Right renal cortex interstitium (tissue), 3 donors: ENCODE data around the gene CENPF. TPM values are rescaled to one million over a fixed set of nuclear protein-coding genes. Genes with fewer than 3 reads are reported as not detected.
"Not testable (repeated sequence)": the region's sequence is repeated elsewhere in the genome, so short reads cannot be mapped to it uniquely, and the experiment has no call there.

Experiments
- DNase-seq, 3 donors: peaks; one replicate each; pipeline ENCODE4 v3.0.0-alpha.2; 2013; ENCODE audit warnings: low read depth in 3 of 3, low spot score in 2 of 3
- polyA plus RNA-seq, 3 donors: library from polyadenylated mRNA; unstranded; fragments of 120-200 nt; gene quantifications; one replicate each; pipeline ENCODE4 v1.2.1, GENCODE V29; 2013; ENCODE audit not compliant: insufficient read length in 3 of 3

Gene CENPF
- polyA plus RNA-seq, 3 donors, result 92.2 to 119 (median 98.8) TPM

DNA sequence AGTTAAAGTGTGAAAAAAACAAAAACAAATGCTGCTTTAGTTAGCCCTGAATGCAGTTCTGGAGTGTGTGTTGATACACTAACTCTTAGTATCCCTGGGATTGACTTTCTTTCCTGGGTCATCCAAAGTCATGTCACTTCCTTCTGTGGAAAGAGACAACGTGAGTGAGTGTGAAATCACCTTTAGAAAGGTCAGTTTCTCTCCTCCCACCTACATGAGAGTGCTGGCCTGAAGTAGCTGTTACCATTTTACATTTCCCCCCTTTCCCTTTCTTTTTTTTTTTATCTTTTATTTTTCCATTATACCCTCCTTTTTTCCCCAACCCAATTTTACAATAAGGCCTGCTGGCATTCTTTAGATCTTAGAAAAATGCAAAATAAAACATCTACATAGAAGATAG, 55.2 kb downstream of the CENPF start:
- no peak for DNase-seq

DNA sequence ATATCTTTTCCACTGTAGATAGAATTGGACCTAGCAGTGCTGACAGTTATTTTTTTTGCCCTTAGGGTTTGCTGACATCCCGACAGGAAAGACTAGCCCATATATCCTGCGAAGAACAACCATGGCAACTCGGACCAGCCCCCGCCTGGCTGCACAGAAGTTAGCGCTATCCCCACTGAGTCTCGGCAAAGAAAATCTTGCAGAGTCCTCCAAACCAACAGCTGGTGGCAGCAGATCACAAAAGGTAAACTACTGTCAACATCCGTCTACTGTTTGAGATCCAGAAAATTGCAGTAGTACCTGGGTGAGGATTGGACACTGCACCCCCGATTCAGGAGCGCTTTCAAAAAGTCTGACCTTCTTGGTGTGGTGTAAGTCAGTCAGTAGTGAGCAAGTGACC, 55.8 kb downstream of the CENPF start:
- peak in 1 of 3 donors; percentile 23 for DNase-seq

DNA sequence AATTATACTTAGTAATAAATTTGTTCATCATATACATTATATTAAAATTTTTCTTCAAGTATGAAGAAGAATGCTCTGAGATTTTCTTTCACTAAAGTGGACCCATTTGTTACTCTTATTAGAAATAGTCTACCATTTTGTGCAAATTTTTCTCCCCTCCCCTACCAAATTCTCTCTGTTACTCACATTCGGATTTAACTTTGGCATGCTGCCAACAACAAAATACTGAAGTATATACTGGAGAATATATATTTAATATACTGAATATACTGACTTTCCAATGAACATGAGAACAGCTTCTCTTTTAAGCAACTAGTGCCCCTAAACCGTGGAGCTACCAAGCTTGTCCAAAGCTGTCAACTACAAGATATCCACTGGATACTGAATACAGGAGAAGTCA, 57.2 kb downstream of the CENPF start:
- DNase-seq, result no peak

DNA sequence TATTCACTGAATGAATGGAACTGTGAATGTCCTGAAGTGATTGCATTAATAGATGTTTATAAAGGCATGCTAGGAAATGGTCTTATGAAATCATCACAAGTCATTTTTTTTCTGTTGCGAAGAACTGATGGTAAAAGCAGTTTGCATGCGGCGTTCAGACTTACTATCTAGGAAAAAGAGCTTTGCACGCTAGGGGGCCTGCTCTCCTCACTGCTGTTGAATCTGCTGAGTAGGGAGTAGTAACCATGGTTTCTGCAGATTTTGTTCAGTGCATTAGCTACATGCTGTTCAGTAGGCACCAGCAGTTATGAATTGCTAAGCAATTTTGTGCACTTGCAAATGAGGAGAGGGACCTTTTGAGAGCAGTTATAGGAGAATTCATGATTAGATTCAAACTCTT, 57.9 kb downstream of the CENPF start:
- peak in 1 of 3 donors; percentile 46 for DNase-seq

GRCh38 chr1:214662223-214662785, 59.3 kb downstream of the CENPF start:
- no peak for DNase-seq

GRCh38 chr1:214664651-214665433, 61.8 kb downstream of the CENPF start:
- DNase-seq, result no peak

- no peak for DNase-seq
Measured at GRCh38 chr1:214665606-214666110, 62.7 kb downstream of the CENPF start.

DNA sequence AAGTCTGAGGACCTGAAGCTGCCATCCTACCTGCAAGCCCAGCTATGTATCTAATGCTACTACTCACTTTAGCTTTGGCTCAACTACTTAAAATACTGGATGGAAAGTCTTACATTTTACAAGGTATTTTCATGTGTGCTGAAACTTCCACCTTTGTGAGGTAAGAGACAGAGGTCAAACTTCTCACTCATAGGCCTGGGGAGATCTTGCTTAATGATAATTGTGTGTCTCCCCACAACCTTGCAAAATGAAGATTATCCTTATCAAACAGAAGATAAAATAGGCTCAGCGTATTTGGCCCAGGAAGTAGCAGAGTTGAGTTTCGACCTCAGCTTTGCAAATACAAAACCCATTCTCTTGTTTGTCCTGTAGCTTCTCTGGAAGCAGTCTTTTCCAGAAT, 63.7 kb downstream of the CENPF start:
- DNase-seq, result no peak

GRCh38 chr1:214670098-214670497, 67.1 kb downstream of the CENPF start:
- DNase-seq, result peak in 1 of 3 donors; percentile 16

DNA sequence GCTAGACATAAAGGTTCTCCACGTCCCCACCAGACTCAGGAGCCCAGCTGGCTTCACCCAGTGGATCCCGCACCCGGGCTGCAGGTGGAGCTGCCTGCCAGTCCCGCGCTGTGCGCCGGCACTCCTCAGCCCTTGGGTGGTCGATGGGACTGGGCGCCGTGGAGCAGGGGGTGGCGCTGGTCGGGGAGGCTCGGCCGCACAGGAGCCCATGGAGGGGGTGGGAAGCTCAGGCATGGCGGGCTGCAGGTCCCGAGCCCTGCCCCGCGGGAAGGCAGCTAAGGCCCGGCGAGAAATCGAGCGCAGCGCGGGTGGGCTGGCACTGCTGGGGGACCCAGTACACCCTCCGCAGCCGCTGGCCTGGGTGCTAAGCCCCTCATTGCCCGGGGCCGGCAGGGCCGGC, 70.0 kb downstream of the CENPF start:
- DNase-seq, result not testable (repeated sequence)

DNA sequence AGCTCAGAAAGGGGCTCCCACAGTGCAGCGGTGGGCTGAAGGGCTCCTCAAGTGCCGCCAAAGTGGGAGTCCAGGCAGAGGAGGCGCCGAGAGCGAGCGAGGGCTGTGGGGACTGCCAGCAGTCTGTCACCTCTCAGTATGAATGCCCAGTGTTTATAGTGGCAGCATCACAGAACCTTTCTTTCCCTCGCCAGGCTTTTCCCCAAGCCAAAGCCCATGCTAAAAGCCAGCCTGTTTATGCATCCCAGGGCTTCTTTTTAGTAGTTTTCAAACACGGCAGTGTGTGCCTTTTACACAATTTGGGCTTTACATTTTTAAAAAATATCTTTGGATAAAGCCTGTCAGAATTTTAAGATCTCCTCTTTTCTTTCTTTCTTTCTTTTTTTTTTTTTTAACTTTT, 70.6 kb downstream of the CENPF start:
- DNase-seq, result no peak

- DNase-seq, result not testable (repeated sequence)
Measured at GRCh38 chr1:214675524-214675923, 72.5 kb downstream of the CENPF start.

- no peak for DNase-seq
Measured at GRCh38 chr1:214676747-214677146, 73.8 kb downstream of the CENPF start.

GRCh38 chr1:214677945-214678344, 75.0 kb downstream of the CENPF start:
- DNase-seq, result no peak

- no peak for DNase-seq
Measured at GRCh38 chr1:214678386-214678785, 75.4 kb downstream of the CENPF start.

DNA sequence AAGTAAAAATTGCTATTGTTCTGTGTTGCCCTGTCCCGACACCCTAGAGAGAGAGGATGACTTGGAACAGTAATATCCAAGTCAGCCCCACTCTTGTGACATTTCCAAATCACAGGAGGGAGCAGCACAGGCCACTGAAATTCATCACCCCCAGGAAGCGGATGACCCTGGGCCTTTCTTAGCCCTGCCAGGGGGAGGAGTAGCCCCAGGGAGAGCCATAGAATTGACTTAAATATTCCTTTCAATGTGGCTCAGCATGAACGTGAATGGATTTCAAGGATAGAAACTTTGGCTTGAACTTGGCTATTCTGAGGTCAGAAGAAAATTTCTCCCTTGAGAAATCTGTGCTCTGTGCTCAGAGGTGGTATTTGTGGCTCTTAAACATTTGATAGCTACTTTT, 80.6 kb downstream of the CENPF start:
- DNase-seq, result no peak

GRCh38 chr1:214685906-214686305, 82.9 kb downstream of the CENPF start:
- no peak for DNase-seq

DNA sequence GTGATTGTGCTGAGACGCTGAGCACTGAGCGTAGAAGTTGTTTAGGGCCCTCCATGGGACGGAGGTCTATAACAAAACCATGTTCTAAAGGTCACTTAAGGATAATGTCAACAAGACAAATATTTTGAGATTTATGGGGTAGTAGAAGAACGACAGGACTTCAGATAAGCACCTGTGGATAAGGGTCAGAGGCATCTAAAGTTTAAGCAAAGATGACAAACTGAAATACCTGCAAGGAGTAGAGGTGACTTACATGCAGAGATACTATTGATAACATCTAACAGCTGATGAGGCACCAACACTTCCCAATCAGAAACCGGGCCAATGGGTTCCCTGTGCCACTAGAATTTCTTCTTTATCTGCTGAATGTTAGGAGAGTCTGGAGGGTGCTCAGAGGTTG, 83.5 kb downstream of the CENPF start:
- no peak for DNase-seq

- DNase-seq, result no peak
Measured at GRCh38 chr1:214688891-214689290, 85.9 kb downstream of the CENPF start.

GRCh38 chr1:214694769-214695168, 91.8 kb downstream of the CENPF start:
- DNase-seq, result no peak

DNA sequence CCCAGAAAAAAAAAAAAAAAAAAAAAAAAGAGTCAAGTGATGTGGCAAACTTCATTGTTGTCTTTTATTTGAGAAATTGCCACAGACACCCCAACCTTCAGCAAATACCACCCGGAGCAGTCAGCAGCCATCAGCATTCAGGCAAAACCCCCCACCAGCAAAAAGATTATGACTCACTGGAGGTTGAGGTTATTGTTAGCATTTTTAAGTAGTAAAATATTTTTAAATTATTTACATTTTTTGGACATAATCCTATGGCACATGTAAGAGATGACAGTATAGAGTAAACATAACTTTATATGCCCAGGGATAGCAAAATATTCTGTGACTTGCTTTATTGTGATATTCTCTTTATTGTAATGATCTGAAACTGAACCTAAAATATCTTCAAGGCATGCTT, 95.6 kb downstream of the CENPF start:
- no peak for DNase-seq

GRCh38 chr1:214700437-214700836, 97.4 kb downstream of the CENPF start:
- DNase-seq, result no peak
